Renal cortex interstitium (tissue), 11 donors: Measurements from ENCODE around the gene NR5A1. TPM values are rescaled to one million over a fixed set of nuclear protein-coding genes. Genes with fewer than 3 reads are reported as not detected.

Source experiments
- DNase-seq, 11 donors: peaks; one replicate each; pipeline ENCODE4 v3.0.0-alpha.2; 2013; ENCODE audit warnings: low read depth in 9 of 11, low spot score in 4 of 11; ENCODE audit errors: extremely low read depth in 1 of 11
- polyA plus RNA-seq, 3 donors: library from polyadenylated mRNA; unstranded; fragments of 120-200 nt; gene quantifications; one replicate each; pipeline ENCODE4 v1.2.1, GENCODE V29; 2013; ENCODE audit not compliant: insufficient read length in 3 of 3

NR5A1 gene
- polyA plus RNA-seq, 3 donors, result 0.06 to 0.11 (median 0.11) TPM

DNA sequence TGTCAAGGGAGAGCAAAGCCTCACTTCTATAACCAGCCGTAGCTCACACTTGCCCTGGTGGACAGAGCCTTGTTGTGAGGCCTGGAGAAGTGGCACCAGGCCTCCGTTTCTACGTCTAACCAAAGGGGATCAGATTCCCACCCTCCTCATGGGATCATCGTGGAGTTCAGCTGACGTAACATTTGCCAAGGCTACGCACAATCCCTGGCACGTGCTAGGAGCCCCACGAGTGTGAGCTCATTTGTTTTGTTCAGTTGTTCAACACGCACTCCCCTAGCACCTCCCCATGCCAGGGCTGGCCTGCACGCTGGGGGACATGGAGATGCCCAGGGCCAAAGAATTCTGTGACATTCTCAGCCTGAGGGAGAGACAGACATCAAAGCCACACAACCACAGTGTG is 33.9 kb downstream of the NR5A1 start:
- DNase-seq, result no peak

DNA sequence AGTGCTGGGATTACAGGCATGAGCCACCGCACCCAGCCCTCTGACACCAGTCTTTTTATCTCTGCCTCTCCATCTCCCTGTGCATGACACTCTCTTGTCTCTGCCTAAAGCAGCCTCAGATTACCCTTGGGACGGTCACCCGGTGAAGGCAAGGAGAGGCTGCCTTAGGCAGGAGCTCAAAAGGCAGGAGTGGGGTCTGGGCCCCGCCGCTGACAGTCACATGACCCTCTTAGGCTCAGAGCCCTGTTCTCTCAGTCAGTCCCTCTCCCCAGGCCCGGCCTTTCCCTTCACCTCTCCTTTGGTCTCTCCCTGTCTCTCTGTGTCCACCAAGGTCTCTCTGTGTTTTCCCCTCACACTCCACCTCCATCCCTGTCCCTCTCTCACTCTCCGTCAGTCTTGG is 34.4 kb downstream of the NR5A1 start:
- DNase-seq, result no peak

DNA sequence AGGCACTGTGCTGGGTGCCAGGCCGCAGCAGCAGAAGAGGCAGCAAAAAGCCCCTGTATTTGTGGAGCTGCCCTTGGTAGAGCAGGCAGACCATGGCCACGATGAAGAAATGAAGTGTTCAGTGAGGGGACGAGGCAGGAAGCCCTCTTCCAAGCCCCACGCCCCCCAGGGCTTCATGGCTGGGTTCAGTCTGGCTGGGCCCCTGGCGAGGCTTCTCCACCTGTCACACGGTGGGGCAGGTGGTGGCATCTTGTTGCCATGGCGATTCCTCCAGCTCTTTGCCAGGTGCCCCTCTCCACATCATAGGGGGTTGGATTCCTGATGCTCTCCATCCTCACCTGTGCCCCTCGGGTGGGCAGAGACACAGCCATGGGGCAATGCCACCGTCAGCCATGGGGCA is 35.4 kb downstream of the NR5A1 start:
- DNase-seq, result no peak

DNA sequence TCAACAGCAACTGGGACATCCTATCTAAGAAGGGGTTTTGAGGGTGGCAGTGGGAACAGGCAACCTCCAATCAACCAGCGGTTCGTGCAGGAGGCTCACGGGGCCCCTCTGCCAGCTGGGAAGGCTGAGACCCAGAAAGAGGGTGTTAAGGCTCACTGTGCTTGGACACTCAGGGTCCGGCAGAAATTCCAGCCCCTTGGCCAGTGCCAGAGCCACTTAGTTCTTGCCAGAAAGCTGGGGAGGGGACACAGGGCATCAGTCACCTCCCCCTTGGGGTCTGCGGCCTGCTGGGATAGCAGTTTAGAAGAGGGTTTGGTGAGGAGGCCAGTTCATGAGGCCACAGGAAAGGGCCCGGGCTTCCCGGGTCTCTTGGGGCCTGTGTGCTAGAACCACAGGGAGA is 36.5 kb downstream of the NR5A1 start:
- DNase-seq, result no peak

DNA sequence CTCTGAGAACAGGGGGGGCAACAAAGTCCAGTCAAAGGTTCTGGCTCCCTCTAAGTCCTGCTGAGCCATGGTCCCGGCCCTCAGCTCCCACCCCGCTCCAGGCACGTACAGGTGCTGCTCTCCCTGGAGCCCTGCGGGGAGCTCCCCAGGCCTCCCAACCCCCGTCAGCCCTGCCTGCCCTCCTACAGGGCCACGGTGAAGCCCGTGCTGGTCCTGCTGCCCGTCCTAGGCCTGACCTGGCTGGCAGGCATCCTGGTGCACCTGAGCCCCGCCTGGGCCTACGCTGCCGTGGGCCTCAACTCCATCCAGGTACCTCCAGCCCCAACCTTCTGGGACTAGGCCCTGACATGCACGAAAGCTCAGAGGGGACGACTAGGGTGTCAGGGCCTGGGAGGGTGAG is 36.9 kb downstream of the NR5A1 start:
- DNase-seq, result no peak

DNA sequence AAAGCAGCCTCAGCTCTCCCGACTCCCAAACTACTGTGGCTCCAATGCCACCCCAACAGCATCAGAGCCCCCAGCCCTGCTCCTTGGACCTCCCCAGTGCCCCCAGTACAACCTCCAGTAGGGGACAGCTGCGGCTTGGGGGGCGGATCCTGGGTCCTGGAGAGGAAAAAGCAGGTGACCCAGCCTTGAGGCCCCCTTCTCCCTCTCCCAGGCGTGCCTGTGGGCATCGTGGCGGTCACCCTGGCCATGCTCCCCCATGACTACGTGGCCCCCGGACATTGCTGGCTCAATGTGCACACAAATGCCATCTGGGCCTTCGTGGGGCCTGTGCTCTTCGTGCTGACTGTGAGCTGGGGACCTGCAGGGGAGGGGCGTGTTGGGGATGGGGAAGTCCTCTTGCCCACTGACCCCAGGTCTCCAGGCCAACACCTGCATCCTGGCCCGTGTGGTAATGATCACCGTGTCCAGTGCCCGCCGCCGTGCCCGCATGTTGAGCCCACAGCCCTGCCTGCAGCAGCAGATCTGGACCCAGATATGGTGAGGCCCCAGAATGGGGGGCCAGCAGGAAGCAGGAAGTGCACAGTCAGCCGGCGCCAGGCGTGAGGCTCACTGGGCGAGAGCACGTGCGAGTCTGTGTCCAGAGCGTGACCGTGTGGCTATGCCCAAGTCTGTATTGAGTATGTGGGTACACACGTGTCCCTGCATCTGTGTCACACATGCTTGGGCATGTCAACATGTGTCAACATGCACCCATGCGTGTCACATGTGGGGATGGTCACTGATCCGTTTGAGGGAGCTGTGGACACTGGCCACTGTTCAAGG is 38.0 kb downstream of the NR5A1 start:
- DNase-seq, result no peak

DNA sequence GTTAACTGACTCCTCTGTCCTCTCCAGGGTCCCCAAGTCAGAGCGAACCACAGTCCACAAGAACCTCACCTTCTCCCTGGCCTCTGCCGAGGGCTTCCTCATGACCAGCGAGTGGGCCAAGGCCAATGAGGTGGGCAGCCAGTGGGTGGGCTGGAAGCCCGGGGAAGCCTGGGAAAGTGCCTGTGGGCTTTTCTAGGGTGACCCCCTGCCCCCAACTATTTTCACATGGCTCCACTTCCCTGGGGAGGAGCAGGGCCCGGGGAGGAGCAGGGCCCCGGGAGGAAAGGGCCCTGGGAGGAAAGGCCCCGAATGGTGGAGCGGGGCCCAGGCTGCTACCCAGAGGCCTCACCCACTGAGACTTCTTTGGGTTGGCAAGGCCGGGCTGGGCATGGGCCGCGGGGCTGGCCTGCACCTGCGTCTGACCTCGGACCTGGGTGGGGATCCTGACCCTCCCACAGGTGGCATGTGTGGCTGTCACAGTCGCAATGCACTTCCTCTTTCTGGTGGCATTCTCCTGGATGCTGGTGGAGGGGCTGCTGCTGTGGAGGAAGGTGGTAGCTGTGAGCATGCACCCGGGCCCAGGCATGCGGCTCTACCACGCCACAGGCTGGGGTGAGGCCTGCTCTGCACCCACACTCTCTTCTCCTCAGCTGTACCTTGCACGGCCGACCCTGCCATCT is 39.0 kb downstream of the NR5A1 start:
- DNase-seq, result no peak

DNA sequence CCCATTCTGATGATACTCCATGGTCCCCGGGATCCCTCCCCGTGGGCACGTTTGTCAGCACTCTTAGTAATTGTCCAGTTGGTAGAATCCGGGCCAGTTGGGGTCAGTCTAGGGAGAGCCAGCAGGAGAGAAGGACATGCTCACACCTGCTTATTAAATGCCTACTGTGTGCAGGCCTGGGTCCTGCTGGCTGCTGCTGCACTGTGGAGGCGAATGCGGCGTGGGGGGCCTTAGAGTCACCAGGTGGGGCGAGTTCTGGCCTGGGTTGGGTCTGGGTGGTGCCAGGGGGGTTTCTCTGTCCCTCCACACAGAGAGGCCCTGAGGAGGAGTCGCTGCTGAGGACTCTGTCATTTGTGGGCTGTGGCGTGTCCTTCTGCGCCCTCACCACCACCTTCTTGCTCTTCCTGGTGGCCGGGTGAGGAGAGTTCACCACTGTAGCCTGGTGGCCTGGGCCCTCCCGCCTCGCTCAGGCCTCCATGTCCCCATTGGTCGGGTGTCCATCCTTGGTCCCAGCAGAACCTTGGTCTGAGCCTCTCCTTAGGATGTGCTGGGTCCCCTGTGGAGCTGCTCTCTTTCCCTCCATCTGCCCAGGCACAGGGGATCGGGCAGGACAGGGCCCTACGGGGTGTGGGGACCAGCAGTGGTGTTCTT is 39.7 kb downstream of the NR5A1 start:
- no peak for DNase-seq

DNA sequence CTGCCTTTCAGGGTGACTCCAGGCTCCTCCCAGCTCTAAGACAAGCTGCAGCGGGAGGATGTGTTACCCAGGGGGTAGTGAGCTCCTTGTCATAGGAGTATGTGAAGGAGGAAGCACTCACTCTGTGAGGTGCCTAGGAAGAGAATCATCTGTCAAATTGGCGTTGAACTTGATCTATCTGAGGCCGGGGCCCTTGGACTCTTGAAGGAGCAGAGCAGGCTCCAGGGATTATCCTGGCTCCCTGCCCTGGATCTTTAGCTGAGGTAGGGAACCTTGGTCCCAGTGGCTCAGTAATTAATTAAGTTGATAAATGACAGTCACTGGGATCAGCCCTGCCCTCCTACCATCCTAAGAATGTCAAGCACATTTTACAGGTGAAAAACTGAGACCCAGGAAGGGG is 41.5 kb downstream of the NR5A1 start:
- no peak for DNase-seq

DNA sequence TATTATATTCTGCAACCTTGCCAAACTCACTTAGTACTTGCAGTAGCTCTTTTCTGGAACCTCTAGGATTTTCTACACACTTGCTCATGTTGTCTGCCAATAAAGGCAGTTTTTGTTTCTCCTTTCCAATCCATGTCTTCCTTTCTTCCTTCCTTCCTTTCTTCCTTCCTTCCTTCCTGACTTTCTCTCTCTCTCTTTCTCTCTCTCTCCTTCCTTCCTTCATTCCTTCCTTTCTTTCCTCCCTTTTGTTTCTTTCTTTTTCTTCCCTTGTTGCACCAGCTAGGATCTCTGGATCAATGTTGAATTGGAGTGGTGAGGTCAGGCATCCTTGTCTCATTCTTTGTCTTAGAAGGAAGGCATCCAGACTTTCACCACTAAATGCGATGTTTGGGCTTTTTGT is 44.5 kb downstream of the NR5A1 start:
- DNase-seq, result no peak

DNA sequence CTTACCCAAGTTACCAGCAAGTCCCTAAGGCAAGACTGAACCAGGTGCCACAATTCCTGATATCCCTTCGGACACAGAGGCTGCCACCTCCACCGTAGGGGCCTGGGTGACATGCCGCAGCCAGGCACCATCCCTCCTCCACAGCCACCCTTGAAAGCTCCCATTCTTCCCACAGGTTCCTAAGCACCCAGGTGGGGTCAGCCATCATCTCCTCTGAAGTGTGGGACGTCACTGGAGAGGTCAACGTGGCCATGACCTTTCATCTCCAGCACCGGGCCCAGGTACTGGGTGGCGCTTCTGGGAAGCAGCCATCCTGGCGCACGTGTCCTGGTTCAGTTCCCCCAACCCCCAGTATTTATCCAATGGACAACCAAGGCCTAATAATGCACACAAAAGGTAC is 48.8 kb downstream of the NR5A1 start:
- DNase-seq, result no peak

DNA sequence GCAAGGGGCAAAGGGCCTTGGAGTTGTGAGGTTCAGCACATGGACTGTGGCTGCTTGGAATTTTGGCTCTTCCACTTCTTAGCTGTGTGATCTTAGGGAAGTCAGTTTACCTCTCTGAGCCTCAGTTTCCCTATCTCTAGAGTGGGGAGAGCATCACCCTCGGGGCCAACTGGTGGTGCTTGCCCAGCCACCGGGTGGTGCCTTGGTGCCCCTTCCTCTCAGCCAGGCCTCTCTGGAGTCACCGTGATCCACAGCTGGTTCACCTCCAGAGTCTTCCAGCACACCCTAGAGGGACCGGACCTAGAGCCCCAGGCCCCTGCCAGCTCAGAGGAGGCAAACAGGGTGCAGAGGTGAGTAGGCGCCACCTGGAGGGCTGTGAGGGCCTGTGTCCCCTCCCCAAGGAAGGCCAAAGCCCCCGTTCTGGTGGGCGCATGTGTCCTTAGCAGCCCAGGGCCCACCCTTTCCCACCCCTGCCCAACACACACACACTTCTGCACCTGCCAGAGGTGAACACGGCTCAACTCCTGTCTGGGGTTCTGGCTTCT is 49.2 kb downstream of the NR5A1 start:
- DNase-seq, result no peak

DNA sequence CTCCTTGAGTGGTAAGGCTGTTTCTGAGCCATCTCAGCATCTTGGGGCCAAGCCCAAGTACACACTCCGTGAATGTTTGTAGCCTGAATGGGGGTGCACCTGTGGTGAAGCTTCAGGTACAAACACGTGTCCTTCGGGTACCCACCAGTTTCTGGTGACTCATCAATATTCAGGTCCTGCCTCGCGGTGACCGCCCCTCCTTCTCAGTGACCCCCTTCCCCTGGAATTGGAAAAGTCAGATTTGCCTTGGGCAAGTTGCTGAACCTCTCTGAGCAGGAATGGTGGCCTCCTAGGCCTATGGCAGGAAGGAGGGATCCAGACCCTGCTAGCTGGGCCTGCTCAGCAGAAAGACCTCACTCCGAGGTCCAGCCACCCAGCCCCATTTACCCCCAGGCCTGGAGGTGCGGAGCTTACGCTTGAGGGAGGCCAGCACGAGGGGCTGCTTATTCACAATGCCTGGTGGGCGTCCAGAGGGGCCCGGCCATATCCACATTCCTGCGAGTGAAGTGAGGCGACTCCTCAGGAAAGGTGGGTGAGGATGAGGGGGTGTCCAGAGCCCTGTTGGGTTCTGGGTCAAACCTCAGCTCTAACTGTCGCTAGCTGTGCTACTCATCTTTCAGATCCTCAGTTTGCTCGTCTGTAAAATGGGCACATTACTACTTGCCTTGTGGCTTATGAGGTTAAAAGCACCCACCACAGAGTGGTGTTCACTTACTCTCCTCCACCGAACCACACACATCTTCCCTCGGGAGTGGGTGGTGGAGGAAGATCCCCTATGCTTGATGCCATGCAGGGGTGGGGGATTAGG is 49.9 kb downstream of the NR5A1 start:
- no peak for DNase-seq

DNA sequence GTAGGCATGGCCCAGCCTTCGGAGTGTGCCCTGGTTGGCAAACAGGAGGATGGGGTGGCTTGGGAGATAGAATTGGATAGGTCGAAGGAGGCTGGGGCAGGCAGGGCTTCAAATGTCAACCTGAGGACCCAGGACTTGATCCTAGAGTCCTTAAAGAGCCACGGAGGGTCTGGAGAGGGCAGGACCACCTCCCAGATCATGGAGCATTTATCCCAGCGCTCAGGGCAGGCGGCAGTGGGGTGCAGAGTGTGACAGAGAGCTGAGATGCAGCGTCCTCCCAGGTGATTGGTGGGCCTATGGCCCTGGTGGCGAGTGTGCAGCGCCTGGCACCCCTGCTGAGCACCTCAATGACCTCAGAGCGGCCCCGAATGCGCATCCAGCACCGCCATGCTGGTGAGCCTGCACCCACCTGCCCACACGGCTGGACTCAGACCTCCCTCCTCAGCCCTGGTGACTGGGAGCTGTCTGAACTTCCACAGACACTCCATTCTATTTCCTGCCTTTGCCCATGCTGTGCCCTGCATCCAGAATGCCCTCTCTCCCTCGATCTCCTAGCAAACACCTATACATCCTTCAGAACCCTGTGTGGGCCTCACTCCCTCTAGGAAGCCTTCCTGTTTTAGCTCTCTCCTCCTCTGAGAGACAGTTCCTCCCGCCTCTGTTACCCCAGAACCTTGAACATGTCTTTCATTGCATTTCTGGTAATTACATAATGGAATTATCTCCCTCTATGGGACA is 50.7 kb downstream of the NR5A1 start:
- DNase-seq, result no peak

DNA sequence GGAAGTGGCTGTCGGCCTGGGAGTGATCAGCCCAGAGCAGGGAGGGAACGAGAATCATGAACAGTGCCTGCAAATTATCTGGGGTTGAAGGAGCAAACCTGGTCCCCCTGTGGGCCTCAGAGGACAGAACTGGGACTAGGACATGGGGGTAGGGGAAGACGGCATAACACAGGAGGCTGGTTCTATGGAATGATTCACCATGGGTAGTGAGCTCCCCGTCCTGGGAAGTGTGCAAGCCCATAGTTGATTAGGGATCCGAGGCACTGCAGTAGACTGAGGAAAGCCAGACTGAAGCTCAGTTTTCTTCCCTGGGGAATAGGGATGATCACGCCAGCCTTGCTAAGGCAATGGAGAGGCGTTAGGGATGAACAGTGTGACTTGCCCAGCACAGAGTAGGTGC is 51.4 kb downstream of the NR5A1 start:
- DNase-seq, result no peak

DNA sequence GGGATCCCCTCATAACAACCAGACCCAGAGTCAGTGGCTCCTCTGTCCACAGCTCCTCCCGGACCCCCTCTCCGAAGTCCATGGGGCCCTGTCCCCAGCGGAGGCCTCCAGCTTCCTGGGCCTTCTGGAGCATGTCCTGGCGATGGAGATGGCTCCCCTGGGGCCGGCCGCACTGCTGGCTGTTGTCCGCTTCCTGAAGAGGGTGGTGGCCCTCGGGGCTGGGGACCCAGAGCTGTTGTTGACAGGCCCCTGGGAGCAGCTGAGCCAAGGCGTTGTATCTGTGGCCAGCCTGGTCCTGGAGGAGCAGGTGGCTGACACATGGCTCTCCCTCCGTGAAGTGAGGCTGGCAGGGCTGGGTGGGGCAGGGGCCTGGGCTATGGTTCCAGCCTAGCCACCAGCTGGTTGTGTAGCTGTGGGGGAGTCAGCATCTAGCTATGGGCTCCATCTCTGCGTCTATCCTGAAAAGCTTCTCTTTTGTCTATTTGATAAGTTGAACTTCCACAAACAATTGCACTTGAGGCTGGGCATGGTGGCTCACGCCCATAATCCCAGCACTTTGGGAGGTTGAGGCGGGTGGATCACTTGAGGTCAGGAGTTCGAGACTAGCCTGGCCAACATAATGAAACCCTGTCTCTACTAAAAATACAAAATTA is 52.3 kb downstream of the NR5A1 start:
- no peak for DNase-seq

DNA sequence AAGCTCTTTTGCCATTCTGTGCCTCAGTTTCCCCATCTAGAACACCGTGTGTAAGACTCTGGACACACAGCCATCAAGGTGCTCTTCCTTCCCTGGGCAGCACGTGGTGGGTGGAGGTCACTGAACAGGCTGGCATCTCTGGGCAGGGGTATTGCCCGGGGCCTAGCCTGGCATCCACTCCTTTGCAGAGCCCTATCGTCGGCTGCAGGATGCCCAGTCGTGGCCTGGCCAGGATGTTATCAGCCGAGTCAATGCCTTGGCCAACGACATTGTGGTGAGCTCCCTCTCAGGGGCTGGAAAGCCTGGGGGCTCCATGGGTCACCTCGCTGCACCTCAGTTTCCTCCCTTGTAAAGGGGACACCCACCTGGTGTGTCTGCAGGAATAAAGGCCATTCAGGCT is 52.9 kb downstream of the NR5A1 start:
- no peak for DNase-seq

DNA sequence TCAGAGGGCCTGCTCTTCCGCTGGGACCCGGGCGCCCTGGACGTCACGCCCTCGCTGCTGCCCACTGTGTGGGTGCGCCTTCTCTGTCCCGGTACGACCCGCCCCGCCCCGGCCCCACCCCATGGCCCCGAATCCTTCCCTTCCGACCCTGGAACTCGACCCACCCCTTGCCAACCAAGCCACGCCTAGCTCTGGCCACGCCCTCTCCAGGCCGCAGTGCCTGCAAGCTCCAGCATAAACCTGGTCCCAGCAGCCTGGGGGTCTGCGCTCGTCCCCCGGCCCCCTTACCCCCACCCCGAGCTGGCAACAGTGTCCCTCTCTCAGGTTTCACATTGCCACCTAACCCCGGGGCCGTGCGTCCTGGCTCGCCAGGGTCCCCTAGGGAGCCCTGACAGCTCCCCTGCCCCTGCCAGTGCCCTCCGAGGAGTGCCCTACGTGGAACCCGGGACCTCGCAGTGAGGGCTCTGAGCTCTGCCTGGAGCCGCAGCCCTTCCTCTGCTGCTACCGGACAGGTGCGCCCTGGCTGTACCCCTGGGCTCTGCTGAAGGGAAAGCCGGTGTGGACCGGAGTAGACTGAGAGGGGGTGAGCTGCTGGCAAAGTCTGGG is 53.5 kb downstream of the NR5A1 start:
- DNase-seq, result no peak
